IMR-90 (cell line): ENCODE results near the gene ITSN2.

Experiments
- BHLHE40 ChIP-seq: fragments of 150-350 bp; IDR thresholded peaks from 2 replicates; pipeline ENCODE4 v1.6.1; 2016; ENCODE audit warnings: mild to moderate bottlenecking, low read depth, low read length
- CEBPB ChIP-seq: IDR thresholded peaks from 2 replicates; pipeline ENCODE4 v1.6.1; 2012; ENCODE audit warnings: low read depth, low read length, improper control_type of control experiment
- CTCF ChIP-seq: conservative IDR thresholded peaks from 2 replicates; pipeline ENCODE4 v1.5.1; 2012; ENCODE audit warnings: mild to moderate bottlenecking, low read depth, low read length, improper control_type of control experiment
- FOS ChIP-seq: fragments of 150-350 bp; IDR thresholded peaks from 2 replicates; pipeline ENCODE4 v1.6.1; 2016; ENCODE audit warnings: low read depth, low read length
- MAZ ChIP-seq: IDR thresholded peaks from 2 replicates; pipeline ENCODE4 v1.6.1; 2012; ENCODE audit warnings: low read depth, mild to moderate bottlenecking, low read length, improper control_type of control experiment, moderate library complexity, borderline replicate concordance
- POLR2A ChIP-seq: IDR thresholded peaks from 2 replicates; pipeline ENCODE4 v1.6.1; 2012; ENCODE audit warnings: mild to moderate bottlenecking, low read depth, low read length
- RAD21 ChIP-seq: IDR thresholded peaks from 2 replicates; pipeline ENCODE4 v1.6.1; 2012; ENCODE audit warnings: low read length, improper control_type of control experiment
- RFX5 ChIP-seq: IDR thresholded peaks from 2 replicates; pipeline ENCODE4 v1.8.0; 2012; ENCODE audit warnings: low read depth, mild to moderate bottlenecking, low read length, moderate library complexity
- SMC3 ChIP-seq: fragments of 150-350 bp; IDR thresholded peaks from 2 replicates; pipeline ENCODE4 v1.6.1; 2016; ENCODE audit warnings: low read depth, mild to moderate bottlenecking, antibody characterized with exemption, low read length, moderate library complexity
- TF ChIP-seq, protein P1 (sequence below): fragments of 150-350 bp; IDR thresholded peaks from 2 replicates; pipeline ENCODE4 v1.6.1; 2017; ENCODE audit warnings: mild to moderate bottlenecking, antibody characterized with exemption, low read length, low read depth

DNA sequence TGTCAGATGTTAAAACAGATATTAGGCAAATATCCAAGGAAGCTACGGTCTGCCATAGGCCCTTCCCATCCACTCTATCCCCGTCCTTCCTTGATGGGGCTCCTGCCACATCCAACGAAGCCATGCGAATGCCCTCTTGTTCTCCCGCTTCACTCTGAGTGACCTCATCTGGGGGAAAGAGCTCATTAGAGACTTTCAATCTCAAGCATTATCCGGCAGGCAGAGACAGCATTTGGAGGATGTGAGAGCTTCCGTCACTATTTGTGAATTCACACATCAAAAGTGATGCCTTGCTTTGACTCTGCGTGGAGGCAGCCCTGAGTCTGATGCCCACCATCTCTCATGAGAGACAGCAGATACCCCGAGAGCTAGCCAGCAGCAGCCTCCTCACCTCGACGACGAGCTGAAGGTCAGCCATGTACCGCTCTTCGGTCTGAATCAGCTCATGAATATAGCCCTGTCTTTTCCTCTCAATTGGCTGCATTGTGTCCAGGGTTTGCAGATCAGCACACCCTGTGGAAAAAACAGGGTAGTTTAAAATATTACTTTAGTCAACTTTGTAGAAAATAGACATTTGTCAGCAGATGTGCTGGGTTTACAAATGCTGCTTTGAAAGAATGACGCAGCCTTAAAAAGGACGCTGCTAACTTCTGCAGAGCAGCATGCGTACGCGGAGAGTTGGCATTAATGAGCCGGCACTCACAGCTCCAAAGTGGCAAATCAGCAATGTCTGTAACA lies 139.6 kb downstream of the ITSN2 start:
- no peak for TF ChIP-seq CTCF
- TF ChIP-seq CEBPB: no peak
- TF ChIP-seq POLR2A: no peak
- no peak for TF ChIP-seq RAD21
- TF ChIP-seq SMC3: no peak
- TF ChIP-seq FOS: no peak
- no peak for TF ChIP-seq RFX5
- no peak for TF ChIP-seq BHLHE40
- no peak for TF ChIP-seq MAZ
- TF ChIP-seq, protein P1, sequence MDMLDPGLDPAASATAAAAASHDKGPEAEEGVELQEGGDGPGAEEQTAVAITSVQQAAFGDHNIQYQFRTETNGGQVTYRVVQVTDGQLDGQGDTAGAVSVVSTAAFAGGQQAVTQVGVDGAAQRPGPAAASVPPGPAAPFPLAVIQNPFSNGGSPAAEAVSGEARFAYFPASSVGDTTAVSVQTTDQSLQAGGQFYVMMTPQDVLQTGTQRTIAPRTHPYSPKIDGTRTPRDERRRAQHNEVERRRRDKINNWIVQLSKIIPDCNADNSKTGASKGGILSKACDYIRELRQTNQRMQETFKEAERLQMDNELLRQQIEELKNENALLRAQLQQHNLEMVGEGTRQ: no peak
